MG63 (cell line): Measurements from ENCODE around the gene FUNDC2. TPM values are rescaled to one million over a fixed set of nuclear protein-coding genes. Genes with fewer than 3 reads are reported as not detected.
"Not testable (repeated sequence)": the region's sequence is repeated elsewhere in the genome, so short reads cannot be mapped to it uniquely, and the experiment has no call there.

ENCODE experiments used
- DNase-seq: peaks from one replicate; pipeline ENCODE4 v3.0.0-alpha.2; 2020
- H3K27me3 ChIP-seq: fragments of 250-450 bp; sonication (Bioruptor Pico); 2 replicates; pipeline ENCODE4 v1.5.1; 2020; ENCODE audit warnings: mild to moderate bottlenecking, moderate library complexity
- H3K36me3 ChIP-seq: fragments of 250-450 bp; sonication (Bioruptor Pico); 2 replicates; pipeline ENCODE4 v1.5.1; 2020; ENCODE audit warnings: mild to moderate bottlenecking, moderate library complexity
- H3K4me3 ChIP-seq: fragments of 250-450 bp; sonication (Bioruptor Pico); 2 replicates; pipeline ENCODE4 v1.5.1; 2020; ENCODE audit warnings: mild to moderate bottlenecking, moderate library complexity
- H3K9me3 ChIP-seq: fragments of 250-450 bp; sonication (Bioruptor Pico); 2 replicates; pipeline ENCODE4 v1.5.1; 2020; ENCODE audit warnings: mild to moderate bottlenecking, moderate library complexity
- total RNA-seq: library from RNA; depleted of rRNA; stranded (reverse); fragments of >200 nt; shearing (Covaris generic); gene quantifications from 2 replicates; pipeline ENCODE4 v1.2.3, GENCODE V29; 2014; ENCODE audit warnings: low replicate concordance

Gene FUNDC2
- total RNA-seq, 1 experiment from 2014 or later, result 104 TPM

DNA sequence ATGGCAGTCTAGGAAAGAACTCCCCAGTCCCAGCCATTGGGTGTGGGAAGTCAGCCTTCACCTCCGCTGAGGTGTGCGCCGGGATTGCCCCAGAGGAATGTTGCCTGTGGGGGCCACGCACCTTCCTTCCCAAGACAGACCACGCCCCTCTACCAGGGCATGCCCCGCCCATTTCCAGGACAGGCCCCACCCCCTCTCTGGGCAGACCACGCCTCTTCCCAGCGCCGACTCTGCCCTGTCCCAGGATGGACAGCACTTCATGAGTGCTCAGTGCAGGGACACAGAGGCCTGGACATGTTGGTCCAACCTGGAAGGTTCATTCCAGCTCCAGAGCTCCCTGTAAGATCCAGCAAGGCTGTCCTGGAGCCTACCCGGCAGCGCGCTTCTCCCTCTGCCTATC is 18.1 kb upstream of the FUNDC2 start:
- H3K27me3 ChIP-seq, H3K36me3 ChIP-seq, DNase-seq, H3K4me3 ChIP-seq, H3K9me3 ChIP-seq: not testable (repeated sequence)

DNA sequence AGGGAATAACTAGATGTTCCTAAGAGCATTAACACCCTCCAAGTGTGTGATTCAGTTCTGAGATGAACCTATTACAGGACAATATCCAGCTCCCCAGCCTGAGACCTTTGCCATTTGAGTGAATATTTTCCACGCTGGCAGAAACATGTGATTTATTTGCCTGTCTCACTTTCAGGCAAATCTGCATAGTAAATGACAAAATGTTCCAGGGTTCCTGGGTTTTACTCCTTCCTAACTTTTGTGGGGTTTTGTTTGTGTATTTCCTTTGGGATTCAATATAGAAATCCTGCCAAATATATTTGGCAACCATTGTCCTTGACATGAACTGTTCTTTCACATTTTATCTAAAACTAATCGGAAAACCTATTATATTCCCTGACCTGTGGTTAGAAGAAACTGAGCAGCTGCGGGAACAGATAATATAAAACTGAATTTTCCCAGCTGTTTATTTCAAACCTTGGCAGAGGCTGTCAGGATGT is 16.6 kb upstream of the FUNDC2 start:
- Histone ChIP-seq H3K4me3 (no peak overlapping the region), H3K9me3 (no peaks in the 10 kb centered on the region), H3K36me3 (no peaks in the 10 kb centered on the region), H3K27me3 (no peaks in the 10 kb centered on the region)
- no peak for DNase-seq

DNA sequence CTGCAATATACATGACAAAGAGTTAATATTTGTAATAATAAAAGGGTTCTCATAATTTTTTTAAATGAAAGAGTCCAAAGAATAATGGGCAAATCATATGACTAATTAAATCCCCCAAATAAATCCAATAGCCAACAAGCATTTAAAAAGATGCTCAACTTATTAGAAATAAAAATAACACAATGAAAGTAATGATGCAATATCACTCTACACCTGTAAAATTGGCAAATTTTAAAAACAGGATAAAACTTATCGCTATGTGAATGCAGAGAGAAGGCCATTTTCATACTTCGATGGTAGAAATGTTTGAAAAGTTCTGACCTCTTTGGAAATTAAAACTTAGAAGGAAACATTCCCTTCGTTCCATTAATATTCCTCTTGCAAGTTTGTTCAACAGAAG is 6.1 kb upstream of the FUNDC2 start:
- H3K27me3 ChIP-seq, result no peaks in the 10 kb centered on the region
- DNase-seq, result no peak
- no peaks in the 10 kb centered on the region for H3K36me3 ChIP-seq
- H3K9me3 ChIP-seq, result no peaks in the 10 kb centered on the region
- H3K4me3 ChIP-seq, result no peak overlapping the region

DNA sequence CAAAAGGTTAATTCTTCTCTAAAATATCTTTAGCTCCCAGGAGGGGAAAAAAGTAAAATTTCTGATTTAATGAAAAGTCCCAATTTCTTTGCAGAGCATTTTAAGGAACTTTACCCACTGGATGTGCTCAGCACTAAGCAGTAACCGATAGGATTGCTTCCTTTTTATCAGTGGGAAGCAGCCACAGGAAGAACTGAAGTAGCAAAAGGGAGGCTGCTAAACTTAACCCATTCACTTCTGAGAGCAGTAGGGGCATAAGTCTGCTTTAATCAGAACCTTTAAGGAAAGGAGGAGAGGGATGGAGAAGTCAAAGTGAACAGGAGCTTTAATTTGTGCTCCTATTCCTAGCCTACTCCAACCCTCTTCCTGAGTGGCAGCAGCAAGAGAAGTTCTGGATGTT is 4.1 kb upstream of the FUNDC2 start, which contains the start of gene F8:
Gene F8 (minus strand): TSS at position 139 of the 400 bp plus-strand sequence. CDS start 171 bp downstream, outside the sequence.
- no peak for DNase-seq
- Histone ChIP-seq H3K9me3 (no peaks in the 10 kb centered on the region), H3K27me3 (no peaks in the 10 kb centered on the region), H3K36me3 (no peaks in the 10 kb centered on the region), H3K4me3 (no peak within 1 kb of the TSS)

DNA sequence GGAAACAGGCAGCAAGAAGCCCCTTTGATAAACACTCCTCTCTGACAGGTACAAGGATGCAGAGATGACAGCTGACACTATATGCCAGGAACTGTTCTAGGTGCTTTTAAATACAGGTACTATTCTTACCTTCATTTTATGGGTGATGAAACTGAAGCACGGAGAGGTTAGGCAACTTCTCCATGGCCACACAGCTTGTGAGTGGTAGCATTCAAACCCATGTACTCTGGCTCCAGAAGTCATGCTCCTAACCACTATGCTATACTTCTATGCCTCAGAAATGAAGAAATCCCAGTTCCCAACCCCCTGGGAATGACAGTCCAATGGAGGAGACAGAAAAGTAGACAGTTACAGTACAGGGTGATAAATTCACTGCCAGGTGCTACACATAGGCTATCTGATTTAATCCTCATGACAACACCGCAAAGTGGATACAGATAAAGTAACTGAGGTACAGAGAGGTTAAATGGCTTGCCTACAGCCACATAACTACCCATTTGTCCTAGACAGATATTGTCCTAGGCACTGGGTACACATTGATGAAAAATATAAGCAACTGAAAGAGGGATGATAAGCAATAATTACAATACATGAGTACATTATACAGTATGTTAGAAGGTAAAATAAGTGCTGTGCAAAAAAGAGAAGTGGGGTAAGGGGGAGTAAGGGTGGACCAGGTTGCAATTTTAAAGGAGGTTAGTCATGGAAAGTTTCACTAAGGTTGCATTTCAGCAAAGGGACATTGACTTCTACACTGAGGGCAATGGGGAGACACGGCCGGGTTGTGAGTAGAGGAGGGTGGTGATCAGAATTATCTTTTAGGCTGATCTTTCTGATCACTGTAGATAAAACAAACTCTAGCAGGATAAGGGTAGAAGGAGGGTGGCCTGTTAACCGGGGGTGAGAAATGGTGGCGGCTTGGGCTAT is 2.5 kb upstream of the FUNDC2 start:
- H3K4me3 ChIP-seq, result no peak overlapping the region
- no peak for DNase-seq
- H3K9me3 ChIP-seq, result no peaks in the 10 kb centered on the region
- no peaks in the 10 kb centered on the region for H3K36me3 ChIP-seq
- no peaks in the 10 kb centered on the region for H3K27me3 ChIP-seq

DNA sequence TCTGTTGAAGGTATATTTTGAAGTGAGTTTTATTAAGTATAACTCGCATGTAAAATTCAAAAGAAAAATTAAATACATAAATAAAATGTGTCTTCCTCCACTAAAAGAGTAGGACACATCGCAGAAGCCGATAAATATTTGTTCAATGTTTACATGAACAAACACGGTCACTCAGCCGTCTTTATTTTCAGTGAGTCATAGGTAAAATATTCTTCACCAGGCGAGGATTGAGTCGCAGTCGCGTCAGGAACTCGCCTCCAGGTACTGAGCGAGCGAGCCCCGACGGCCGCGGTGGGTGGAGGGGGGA is 271 bp upstream of the FUNDC2 start:
- Histone ChIP-seq H3K4me3 (peak overlapping the region; percentile 80), H3K9me3 (no peaks in the 10 kb centered on the region), H3K36me3 (no peaks in the 10 kb centered on the region), H3K27me3 (no peaks in the 10 kb centered on the region)
- DNase-seq, result no peak

DNA sequence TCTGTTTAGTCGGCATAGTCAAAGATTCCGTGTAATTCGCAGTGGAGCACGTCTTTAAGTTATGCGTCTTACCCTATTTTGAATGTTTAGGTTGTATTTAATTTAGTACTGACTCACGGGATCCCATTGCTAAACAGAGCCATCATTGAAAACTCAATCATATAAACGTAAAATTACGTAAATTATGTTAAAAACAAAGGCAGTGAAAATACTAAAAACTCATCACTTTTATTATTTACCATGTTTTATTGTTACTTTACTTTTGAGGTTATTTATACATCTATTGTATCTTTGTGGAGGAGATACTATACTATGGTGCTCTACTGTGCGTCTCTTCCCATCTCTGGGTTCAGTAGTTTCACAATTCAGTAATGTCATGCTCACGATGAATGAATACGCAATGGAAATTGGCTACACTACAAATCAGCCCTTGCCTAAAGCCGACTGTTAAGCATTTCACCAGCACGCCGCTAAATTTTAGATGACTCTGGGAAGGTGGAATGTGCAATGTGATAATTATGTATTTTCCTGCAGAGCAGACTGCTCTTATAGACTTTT is 944 bp downstream of the FUNDC2 start:
- DNase-seq, result peak; percentile 7
- Histone ChIP-seq H3K9me3 (no peaks in the 10 kb centered on the region), H3K4me3 (peak overlapping the region; percentile 80), H3K27me3 (no peaks in the 10 kb centered on the region), H3K36me3 (no peaks in the 10 kb centered on the region)

DNA sequence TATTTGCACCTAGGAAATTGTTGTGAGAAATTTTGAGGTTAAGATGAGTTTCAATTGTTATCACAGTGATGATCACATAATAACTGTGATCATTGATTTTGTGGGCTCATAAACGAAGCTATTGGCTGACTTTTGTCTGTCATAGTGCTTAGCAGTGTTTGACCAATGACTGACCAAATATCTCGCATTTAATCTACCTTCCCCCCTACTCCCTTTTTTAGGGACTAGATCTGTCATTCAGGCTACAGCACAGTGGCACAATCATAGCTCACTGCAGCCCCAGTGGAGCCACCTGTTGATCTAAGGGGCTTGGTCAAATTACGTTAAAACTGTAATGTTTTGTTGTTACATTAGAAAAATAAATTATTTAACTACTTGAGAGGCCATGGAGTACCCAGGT is 1.5 kb downstream of the FUNDC2 start:
- no peak for DNase-seq
- no peaks in the 10 kb centered on the region for H3K9me3 ChIP-seq
- no peaks in the 10 kb centered on the region for H3K27me3 ChIP-seq

DNA sequence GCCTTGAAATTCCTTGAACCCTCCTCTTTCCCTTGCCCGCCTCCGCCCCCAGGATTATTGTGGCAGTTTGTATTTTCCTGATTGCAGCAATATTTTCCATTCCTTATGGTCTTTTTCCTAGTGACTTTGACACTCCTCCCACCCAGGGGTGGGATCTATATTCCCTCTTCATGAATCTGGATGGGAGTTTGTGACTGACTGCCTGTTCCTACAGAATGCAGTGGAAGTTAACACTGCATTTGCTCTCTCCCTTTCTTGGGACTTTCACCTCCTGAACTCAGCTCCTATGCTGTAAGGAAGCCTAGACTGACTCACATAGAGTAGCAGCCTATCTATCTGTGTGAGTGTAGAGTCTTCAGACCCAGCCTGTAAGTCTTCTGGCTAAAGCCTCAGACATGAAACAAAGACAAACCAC is 2.2 kb downstream of the FUNDC2 start:
- no peak for DNase-seq
- Histone ChIP-seq H3K27me3 (no peaks in the 10 kb centered on the region), H3K36me3 (peaks cover 1% of the 10 kb centered on the region; the same call in 1 of the 2 replicates)

More for the DNA sequence above, 1.5 kb downstream of the FUNDC2 start:
- H3K4me3 ChIP-seq, result peak overlapping the region; percentile 80
- no peaks in the 10 kb centered on the region for H3K36me3 ChIP-seq

DNA sequence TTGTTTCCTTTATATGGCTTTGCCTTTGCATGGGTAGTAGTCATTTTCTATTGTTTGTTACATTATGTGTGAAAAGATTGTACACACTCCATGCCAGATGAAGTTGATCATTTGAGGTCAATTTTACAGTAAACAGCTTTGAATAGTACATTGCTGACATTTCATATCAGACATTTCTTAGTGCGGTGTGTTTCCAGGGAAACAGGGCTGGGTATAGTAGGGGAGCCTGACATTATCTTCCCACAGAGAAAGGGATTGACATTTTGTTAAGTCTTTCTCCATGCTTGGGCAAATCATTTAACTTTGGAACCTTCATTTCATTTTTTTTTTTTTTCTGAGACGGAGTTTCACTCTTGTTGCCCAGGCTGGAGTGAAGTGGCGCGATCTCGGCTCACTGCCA is 5.0 kb downstream of the FUNDC2 start:
- peaks cover 8% of the 10 kb centered on the region for H3K36me3 ChIP-seq
- no peaks in the 10 kb centered on the region for H3K9me3 ChIP-seq
- H3K27me3 ChIP-seq, result no peaks in the 10 kb centered on the region
- no peak for DNase-seq
- H3K4me3 ChIP-seq, result no peak overlapping the region

More for the DNA sequence above, 2.2 kb downstream of the FUNDC2 start:
- Histone ChIP-seq H3K4me3 (no peak overlapping the region), H3K9me3 (no peaks in the 10 kb centered on the region)

DNA sequence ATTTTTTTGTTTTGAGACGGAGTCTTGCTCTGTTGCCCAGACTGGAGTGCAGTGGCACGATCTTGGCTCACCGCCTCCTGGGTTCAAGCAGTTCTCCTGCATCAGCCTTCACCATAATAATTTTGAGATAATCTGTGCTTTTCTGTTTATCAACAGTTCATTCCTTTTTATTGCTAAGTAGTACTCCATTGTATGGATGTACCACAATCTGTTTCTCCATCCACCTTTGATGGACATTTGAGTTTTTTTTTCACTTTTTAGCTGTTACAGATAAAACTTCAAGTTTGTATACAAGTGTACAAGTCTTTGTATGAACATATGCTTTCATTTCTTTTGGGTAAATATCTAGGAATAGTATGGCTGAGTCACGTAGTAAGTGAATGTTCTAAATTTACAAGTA is 9.0 kb downstream of the FUNDC2 start:
- no peaks in the 10 kb centered on the region for H3K9me3 ChIP-seq
- H3K27me3 ChIP-seq, result no peaks in the 10 kb centered on the region
- no peak overlapping the region for H3K4me3 ChIP-seq
- peaks cover 8% of the 10 kb centered on the region for H3K36me3 ChIP-seq
- no peak for DNase-seq

DNA sequence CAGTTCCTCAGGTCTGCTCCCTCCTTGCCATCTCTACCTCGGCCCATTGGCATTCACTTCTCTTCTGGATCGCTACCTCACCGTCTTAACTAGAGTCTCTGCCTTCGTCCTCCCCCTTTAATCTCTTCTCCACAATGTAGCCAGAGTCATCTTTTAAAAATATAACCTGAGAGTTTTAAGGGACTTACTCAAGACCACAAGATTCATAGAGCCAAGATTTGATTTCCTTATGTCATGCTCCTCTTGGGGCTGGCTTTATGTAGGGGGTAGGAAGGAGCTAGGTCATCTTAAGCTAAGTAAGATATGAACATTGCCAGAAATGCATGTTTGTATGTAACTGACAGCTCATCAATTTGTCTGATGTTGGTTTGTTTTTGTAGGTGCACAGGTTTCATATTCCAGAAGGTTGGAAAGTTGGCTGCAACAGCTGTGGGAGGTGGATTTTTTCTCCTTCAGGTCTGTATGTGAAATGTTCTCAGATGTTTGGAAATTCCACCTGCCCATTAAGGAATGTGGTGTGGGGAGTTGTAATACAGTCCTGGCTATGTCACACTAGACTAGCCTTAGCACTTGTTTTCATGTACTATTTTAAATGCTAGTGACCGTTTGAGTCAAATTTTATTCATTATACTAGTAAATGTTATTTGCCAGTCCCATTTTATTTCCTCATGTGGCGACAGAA is 19.6 kb downstream of the FUNDC2 start:
- H3K4me3 ChIP-seq, result no peak overlapping the region
- H3K36me3 ChIP-seq, result no peaks in the 10 kb centered on the region
- H3K9me3 ChIP-seq, result no peaks in the 10 kb centered on the region
- DNase-seq, result no peak
- no peaks in the 10 kb centered on the region for H3K27me3 ChIP-seq

DNA sequence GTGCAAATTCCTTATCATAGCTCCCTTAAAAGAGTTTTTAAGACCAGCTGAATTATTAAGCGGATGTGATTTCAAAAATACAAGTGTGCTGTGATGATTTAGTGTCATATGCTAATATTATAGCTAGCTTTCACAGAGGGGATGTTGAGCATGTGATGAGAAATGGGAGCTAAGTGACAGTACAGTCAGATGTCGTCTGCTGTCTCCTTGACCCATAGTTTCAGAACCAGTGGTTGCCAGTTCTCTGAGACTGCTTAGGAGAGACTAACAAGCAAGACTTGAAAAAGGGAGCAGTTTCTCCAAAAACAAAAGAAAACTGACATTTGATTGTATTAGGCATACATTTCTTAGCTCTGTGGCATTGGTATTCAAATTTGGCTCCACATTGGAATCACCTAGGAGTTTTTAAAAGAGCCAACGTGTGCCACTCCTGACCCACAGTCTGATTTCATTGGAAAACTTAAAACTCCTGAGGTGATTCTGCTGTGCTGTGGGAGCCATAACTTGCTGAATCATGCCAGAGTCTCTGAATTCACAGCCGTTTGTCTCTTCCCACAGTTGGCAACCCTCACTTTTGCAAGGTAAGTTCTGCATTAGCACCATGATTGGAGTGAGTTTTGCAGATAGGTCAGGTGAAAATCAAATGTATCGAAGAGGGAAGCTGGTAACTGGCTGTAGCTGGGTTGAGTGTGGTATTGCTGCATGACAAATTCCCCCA is 20.3 kb downstream of the FUNDC2 start:
- Histone ChIP-seq H3K36me3 (no peaks in the 10 kb centered on the region), H3K9me3 (no peaks in the 10 kb centered on the region), H3K4me3 (no peak overlapping the region), H3K27me3 (no peaks in the 10 kb centered on the region)
- no peak for DNase-seq

DNA sequence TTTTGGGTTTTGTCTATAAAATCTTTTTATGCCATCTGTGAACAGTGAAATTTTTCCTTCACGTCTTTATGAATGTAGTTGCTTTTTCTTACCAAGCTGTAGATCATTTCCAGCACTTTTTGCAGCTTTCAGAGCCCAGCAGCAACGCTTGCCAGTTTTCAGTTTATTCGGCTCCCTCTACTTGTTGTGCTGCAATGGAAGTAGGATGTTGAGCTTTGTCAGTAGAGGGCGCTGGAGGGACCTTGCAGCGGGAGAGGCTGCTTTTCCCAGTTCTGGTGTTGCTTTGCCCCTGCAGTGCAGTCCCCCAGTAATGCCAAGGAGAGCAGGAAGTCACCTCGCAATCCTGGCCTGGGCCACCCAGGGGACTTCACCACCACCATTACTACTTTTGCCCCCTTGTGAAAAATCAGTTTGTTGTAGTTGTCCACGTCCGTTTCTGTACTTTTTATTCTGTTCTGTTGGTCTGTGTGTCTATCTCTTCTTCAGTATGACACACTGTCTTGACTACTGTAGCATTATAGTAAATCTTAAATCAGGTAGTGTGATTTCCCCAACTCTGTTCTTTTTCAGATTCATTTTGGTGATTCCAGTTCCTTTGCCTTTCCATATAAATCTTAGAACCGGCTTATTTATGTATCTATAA is 22.5 kb downstream of the FUNDC2 start:
- H3K27me3 ChIP-seq, result no peaks in the 10 kb centered on the region
- no peaks in the 10 kb centered on the region for H3K9me3 ChIP-seq
- H3K4me3 ChIP-seq, result no peak overlapping the region
- H3K36me3 ChIP-seq, result no peaks in the 10 kb centered on the region
- DNase-seq, result peak; percentile 12

DNA sequence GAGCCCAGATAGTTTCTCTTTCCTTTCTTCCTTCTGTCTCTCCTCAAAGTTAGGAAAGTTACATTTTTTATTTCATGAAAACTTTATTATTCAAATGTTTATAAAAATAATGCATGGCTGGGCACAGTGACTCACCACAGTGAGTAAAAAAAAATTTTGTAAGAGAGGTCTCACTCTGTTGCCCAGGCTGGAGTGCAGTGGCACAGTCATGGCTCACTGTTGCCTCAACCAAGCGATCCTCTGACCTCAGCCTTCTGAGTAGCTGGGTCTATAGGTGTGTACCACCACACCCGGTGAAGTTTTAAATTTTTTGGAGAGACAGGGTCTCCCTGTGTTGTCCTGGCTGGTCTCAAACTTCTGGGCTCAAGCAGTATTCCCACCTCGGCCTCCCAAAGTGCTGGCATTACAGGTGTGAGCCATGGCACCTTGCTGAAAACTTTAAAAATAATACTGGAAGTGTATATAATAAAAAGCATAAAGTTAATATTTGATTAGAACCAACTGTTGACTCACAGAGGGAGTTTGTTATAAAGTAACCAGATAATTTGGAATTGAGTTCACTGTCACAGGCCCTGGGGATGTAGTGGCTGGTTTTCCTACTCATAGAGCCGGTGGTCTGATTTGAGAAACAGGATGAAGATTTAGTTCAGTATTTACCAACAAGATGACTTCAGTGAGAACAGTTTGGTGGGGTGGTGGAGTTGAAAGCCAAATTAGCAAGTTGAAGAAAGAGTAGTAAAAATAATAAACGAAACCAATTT is 26.3 kb downstream of the FUNDC2 start:
- Histone ChIP-seq H3K9me3 (no peaks in the 10 kb centered on the region), H3K4me3 (no peak overlapping the region), H3K27me3 (no peaks in the 10 kb centered on the region), H3K36me3 (no peaks in the 10 kb centered on the region)
- no peak for DNase-seq

DNA sequence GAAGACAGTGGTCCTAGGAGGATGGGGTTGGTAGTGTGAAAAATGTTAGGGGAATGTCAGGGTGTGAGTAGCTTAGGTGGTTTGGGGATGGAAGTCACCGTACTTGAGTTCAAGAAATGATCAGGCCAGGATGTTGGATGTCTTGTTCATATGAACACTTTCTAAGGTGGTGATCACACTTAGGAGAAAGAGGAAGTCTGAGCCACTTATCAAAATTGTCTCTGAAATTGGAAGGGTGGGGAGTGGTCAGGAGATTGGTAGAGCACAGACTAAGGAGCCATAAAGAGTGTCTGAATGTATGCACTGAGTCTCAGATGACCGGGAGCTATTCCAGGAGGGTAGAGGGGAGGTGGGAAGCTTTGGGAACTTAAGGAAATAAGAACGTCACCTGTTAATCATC is 27.0 kb downstream of the FUNDC2 start:
- DNase-seq, result no peak
- Histone ChIP-seq H3K9me3 (no peaks in the 10 kb centered on the region), H3K36me3 (no peaks in the 10 kb centered on the region), H3K27me3 (no peaks in the 10 kb centered on the region), H3K4me3 (no peak overlapping the region)
